Activated CD4-positive, CD25-positive, alpha-beta regulatory T cell (primary cell): ENCODE measurements around the gene MAPK14.

Source experiments
- DNase-seq, 4 experiments: peaks; one replicate each; lab custom pipeline; 2025; lab: John Stamatoyannopoulos, UW

The MAPK14 gene

DNA sequence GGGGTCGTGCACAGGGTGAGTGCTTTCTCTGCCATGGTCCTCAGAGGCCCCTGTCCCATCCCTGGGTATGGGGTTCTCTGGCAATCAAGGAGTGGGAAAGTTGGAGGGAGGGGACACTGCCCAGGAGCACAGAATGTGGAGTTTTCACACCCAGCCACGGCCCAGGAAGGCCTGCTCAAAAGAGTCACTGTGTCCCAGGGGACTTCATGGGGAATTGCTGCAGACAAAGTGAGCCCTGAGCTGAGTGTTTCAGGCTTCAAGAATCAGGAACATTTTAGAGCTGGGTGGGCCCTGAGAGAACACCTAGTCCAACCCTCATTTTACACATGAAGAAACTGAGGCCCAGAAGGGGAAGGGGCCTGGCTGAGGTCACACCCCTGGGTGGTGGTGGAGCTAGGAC is 108.4 kb downstream of the MAPK14 start:
- no peak for DNase-seq

DNA sequence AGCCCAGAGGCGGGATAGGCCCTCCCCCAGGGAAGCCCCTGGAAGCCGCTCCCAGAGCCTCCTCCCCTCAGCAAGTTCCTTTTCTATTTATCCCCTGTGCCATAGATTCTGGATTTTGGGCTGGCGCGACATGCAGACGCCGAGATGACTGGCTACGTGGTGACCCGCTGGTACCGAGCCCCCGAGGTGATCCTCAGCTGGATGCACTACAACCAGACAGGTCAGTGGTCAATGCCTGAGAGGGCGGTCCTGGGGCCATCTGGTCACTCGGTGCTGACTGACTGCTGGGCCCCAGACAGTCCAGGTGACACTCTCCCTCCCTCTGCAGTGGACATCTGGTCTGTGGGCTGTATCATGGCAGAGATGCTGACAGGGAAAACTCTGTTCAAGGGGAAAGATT is 108.9 kb downstream of the MAPK14 start:
- DNase-seq: no peak

DNA sequence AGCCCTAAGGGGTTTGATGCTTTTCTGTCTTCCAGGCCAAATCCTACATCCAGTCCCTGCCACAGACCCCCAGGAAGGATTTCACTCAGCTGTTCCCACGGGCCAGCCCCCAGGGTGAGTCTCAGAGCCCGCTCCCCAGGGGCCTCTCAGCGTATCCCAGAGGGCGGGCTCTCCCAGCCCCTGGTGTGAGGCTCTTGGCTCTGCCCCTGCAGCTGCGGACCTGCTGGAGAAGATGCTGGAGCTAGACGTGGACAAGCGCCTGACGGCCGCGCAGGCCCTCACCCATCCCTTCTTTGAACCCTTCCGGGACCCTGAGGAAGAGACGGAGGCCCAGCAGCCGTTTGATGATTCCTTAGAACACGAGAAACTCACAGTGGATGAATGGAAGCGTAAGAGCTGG is 111.1 kb downstream of the MAPK14 start:
- DNase-seq: no peak

DNA sequence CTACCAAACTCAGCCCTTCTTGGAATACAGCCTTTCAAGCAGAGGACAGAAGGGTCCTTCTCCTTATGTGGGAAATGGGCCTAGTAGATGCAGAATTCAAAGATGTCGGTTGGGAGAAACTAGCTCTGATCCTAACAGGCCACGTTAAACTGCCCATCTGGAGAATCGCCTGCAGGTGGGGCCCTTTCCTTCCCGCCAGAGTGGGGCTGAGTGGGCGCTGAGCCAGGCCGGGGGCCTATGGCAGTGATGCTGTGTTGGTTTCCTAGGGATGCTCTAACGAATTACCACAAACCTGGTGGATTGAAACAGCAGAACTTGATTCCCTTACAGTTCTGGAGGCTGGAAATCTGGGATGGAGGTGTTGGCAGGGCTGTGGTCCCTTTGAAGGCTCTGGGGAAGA is 111.8 kb downstream of the MAPK14 start:
- no peak for DNase-seq

DNA sequence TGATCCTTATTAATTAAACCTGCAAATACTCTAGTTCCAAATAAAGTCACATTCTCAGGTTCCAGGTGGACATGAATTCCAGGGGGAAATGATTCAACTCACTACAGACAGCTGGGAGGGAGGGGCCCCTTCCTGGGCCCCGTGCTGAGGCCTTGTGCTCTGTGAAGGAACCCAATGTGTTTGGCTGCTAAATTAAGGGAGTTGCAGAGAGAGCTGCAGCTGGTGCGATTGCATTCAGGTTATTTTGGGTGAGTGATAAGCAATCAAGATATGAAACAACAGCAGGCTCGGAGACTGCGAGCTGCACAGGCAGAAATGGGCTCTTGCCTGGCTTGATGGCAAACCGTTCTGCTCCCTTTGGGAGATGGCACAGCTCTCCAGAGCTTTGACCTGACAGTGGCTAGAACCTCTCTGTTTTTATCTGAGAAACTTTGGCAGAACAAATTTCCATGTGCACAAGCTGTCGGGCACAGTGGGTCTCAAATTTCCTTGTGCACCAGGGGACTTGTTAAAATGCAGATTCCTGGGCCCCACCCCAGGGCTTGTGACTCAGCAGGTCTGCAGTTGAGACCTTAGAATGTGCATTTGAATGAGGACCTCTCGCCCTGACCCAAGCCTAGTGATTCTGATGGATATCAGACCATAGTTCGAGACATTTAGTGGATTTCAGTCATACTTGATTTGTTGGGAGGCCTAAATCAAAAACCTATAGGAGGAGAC is 112.5 kb downstream of the MAPK14 start:
- no peak for DNase-seq

DNA sequence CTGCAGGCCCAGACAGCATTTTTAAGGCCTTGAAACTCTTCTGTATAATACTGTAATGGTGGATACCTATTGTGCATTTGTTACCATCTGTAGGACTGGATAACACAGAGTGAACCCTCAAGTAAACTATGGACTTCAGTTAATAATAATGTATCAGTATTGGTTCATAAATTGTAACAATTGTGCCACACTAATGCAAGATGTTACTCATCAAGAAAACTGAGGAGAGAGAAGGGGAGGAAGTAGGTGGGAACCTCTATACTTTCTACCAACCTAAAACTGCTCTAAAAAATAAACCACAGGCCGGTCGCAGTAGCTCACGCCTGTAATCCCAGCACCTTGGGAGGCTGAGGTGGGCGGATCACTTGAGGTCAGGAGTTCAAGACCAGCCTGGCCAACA is 113.5 kb downstream of the MAPK14 start:
- no peak for DNase-seq

DNA sequence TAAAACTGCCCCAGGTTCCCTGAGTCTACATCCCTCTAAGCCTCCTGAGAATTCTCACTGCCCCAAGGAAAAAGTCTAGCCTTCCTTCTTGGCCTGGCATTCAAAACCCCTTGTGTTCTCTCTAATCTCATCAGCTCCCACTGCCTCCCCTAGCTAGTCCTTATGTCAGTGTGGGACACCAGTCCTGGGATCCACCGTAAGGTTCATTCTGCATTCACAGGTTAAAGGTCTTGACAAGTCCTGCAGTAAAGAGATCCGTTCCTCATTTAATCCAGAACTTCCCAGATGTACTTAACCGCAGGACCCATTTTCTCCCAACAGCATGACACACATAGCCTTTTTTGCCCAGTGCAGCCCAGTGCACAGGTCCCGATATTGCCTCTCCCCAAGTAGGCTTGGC is 114.4 kb downstream of the MAPK14 start:
- DNase-seq: no peak

DNA sequence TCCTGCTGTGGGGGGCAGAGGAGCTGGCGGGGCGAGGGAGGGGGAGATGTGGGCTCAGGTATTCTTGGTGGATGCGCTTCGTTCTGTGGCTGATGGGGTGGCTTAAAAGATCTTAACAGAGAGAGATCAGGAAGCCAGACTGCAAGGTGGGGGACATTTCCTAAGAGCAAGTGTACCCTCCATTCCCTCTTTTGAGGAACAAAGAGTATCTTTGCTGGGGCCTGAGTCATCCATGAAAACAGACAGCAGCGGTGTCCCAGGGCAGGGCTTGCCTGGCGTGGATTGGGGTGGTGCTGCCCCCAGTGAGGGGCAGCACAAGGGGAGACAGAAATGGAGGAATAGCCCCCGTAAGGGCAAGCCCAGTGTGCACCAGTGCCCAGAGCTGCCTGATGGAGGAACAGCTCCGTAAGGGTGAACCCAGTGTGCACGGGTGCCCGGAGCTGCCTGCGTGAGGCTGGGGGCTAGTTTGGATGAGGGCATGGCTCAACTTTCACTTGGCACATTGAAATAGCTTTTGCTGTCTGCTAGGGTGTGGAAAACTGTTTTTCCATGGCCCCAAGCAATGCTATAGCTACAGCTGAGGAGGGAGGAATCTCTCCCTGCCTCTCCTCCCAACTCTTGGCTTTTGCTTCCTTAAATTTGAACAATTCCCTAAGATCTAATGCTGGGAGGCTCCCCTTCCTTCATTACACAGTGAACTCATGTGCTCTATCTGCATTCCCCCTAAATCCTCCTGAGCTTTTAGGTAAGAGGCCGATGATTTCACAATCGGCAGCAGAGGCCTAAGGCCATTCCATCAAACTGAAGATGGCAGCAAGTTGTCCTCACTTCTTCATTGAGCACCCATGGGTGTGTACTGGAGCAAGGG is 115.6 kb downstream of the MAPK14 start:
- DNase-seq: no peak

DNA sequence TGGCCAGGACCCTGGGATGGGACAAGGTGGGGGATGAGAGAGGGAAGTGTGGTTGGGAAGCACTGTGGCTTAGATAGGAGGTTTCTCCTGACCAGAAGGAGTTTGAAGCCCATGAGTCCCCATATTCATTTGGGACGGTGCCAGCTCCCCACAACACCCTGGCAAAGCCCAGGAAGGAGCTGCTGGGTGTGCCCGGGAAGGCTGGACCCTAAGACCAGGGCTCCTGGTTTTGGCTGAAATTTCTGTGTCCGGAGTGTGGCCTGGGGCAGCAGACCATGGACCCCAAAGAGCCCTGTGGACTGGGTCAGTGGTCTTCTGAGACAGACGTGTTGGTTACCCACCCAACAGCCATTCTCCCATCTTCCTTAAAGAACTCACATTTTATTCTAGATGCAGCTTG is 117.9 kb downstream of the MAPK14 start:
- no peak for DNase-seq

DNA sequence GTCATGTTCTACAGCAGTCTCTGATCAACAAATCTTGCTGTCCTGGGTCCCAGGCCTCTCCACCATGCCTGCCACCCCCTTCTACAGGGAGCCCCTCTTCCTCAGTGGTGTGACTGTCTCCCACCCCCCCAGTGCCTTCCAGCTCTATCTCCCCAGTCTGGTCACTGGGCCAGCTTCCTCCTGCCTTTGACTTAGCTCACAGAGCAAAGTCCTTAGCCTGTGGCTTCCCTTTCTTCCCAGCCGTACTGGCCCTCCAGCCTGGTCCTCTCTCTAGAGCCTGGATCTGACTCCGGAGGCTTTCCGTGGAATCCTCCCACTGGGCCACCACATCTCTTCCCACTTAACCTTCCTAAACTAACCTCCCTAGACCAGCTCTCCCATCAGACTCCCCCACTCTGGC is 119.7 kb downstream of the MAPK14 start:
- DNase-seq: no peak

DNA sequence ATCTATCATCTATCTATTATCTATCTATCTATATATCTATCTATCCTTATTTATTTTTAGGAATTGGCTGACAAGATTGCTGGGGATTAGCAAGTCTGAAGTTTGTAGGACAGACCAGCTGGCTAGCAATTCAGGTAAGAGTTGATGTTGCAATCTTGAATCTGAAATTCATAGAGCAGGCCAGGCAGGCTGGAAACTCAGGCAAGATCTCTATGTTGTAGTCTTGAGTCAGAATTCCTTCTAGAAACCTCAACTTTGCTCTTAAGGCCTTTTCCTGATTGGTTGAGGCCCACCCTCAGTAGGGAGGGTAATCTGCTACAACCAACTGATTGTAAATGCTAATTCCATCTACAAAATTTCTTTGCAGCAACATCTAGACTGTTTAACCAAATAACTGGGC is 121.9 kb downstream of the MAPK14 start:
- no peak for DNase-seq

DNA sequence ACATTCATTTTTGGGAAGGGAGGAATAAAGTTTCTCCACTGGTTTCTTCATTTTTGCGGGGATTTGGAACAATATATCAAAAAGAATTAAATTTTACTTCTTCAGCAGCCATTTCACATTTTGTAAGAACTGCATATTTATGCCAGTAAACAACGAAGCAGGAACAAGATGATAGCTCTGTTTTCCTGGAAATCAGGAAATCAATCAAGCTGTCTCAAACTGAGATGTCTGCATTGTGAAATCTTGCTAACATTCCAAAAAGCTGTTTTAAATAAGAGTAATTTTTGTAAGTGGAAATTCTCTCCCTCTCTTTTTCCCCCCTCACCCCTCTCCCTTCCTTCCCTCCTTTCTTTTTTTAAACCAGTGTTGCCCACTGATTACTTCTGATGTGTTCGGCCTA is 122.7 kb downstream of the MAPK14 start:
- no peak for DNase-seq

DNA sequence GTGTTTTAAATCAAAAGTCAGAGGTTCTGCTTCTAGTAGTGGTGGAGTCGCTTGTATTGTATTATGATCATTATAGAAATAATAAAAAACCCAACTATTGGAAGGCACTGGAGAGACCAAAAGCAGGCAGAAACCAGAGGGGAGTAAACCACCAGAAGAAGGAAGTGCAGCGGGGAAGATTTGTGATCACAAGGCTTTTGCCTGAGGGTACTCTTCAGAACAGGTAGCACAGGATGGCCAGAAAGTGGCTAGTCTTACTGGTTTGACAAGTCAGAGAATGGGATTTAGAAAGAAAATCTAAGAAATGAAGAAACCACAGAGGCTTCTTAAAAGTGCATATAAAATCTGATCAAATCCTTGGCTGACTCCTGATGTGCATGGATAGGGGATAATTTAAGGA is 126.7 kb downstream of the MAPK14 start:
- DNase-seq: no peak

DNA sequence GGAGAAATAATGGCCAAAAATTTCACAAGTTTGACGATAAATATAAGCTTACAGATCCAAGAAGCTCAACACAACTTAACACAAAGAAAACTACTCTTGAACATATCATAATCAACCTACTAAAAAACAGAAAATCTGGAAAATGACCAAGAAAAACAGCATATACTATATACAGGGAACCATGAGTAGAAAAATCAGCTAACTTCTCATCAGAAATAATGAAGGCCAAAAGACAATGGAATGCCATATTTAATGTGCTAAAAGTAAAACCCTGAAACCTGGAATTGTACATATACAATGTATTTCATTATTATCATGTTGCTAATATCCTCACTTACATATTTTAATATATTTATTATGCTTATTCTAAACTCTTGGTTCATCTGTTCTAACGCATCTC is 128.1 kb downstream of the MAPK14 start:
- DNase-seq: no peak

DNA sequence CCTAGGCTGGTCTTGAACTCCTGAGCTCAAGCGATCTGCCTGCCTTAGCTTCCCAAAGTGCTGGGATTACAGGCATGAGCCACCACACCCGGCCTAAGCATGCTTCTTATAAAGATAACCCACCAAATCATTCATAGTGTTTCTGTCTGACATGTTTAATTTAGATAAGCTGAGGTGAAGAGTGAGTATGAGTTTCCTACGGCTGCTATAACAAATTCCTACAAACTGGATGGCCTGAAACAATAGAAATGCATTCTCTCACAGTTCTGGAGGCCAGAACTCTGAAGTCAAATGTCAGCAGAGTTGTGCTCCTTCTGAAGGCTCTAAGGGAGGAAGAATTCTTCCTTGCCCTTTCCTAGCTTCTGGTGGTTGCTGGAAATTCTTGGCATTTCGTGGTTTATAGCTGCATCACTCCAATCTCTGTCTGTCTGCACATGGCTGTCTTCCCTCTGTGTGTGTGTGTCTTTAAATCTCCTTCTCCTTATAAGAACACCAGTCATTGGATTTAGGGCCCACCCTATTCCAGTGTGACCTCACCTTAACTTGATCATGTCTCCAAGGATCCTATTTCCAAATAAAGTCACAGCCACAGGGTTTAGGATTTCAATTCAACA is 132.6 kb downstream of the MAPK14 start:
- no peak for DNase-seq
